Coronary artery (tissue), 2 donors: ENCODE results near the gene CFAP61.

ENCODE experiments used
- DNase-seq: peaks from one replicate; pipeline ENCODE4 v3.0.0-alpha.2; 2017; ENCODE audit warnings: low spot score
- H3K27ac ChIP-seq, 2 donors: fragments of 200-600 bp; sonication (generic); one replicate each; pipeline ENCODE4 v1.5.1; 2016 to 2019
- H3K4me3 ChIP-seq: fragments of 200-600 bp; sonication (generic); 2 replicates; pipeline ENCODE4 v1.5.1; 2016; ENCODE audit warnings: mild to moderate bottlenecking, moderate library complexity
- CTCF ChIP-seq: fragments of 200-600 bp; sonication (generic); IDR thresholded peaks from one replicate; pipeline ENCODE4 v1.5.1; 2019; ENCODE audit warnings: antibody characterized with exemption

The CFAP61 gene

GRCh38 chr20:20267685-20268370, 215.5 kb downstream of the CFAP61 start:
- no peak for DNase-seq
- H3K4me3 ChIP-seq, result peak overlapping the region; percentile 40
- TF ChIP-seq CTCF, result no peak
- H3K27ac ChIP-seq, result peak overlapping the region in 1 of 2 donors; percentile 69

- Histone ChIP-seq H3K27ac (no peak overlapping the region), H3K4me3 (no peak overlapping the region)
- no peak for TF ChIP-seq CTCF
- no peak for DNase-seq
Observed at GRCh38 chr20:20271271-20271670, 218.9 kb downstream of the CFAP61 start.

GRCh38 chr20:20272686-20273085, 220.4 kb downstream of the CFAP61 start:
- H3K27ac ChIP-seq, result no peak overlapping the region
- no peak for TF ChIP-seq CTCF
- H3K4me3 ChIP-seq, result no peak overlapping the region
- DNase-seq, result no peak

- DNase-seq, result no peak
- H3K27ac ChIP-seq, result no peak overlapping the region
- no peak overlapping the region for H3K4me3 ChIP-seq
- TF ChIP-seq CTCF, result no peak
Observed at GRCh38 chr20:20273286-20273685, 221.0 kb downstream of the CFAP61 start.

GRCh38 chr20:20274821-20275220, 222.5 kb downstream of the CFAP61 start:
- no peak overlapping the region for H3K4me3 ChIP-seq
- no peak for TF ChIP-seq CTCF
- no peak overlapping the region for H3K27ac ChIP-seq
- DNase-seq, result no peak

- Histone ChIP-seq H3K27ac (no peak overlapping the region), H3K4me3 (no peak overlapping the region)
- TF ChIP-seq CTCF, result no peak
- DNase-seq, result no peak
Observed at GRCh38 chr20:20275636-20276035, 223.3 kb downstream of the CFAP61 start.

GRCh38 chr20:20276811-20277530, 224.6 kb downstream of the CFAP61 start:
- H3K4me3 ChIP-seq, result no peak overlapping the region
- no peak for TF ChIP-seq CTCF
- H3K27ac ChIP-seq, result no peak overlapping the region
- DNase-seq, result no peak
